ENCODE results near the gene OR2T11.
"Not testable (repeated sequence)": the region's sequence is repeated elsewhere in the genome, so short reads cannot be mapped to it uniquely, and the experiment has no call there.

Gene OR2T11

GRCh38 chr1:248640906-248641305 is 6.0 kb upstream of the OR2T11 start:
- H3K27ac ChIP-seq (ENCODE audit: low read depth, low read length); DNase-seq; H3K4me1 ChIP-seq (ENCODE audit: control insufficient read depth, low read depth, low read length); H4K5ac ChIP-seq (ENCODE audit: low read length); H2BK120ac ChIP-seq (ENCODE audit: low read depth, low read length); H3K4me3 ChIP-seq (ENCODE audit: low read length); H3K9ac ChIP-seq (ENCODE audit: low read length); H3K56ac ChIP-seq (ENCODE audit: low read length); H3K23ac ChIP-seq (ENCODE audit: low read length); H3K18ac ChIP-seq (ENCODE audit: low read length); H3K4me2 ChIP-seq (ENCODE audit: low read length); H3K36me3 ChIP-seq (ENCODE audit: control insufficient read depth, insufficient read depth, low read length); H3K4ac ChIP-seq (ENCODE audit: low read depth, low read length); H2BK5ac ChIP-seq (ENCODE audit: low read length); H3K79me2 ChIP-seq (ENCODE audit: control insufficient read depth, insufficient read depth, low read length); H4K8ac ChIP-seq (ENCODE audit: low read depth, low read length); H2AK5ac ChIP-seq (ENCODE audit: low read length); H2BK15ac ChIP-seq (replicated peaks; ENCODE audit: low read depth); H3K27me3 ChIP-seq (ENCODE audit: insufficient read depth, low read length, poor library complexity); H3K79me1 ChIP-seq (ENCODE audit: low read length): not testable (repeated sequence)
- no CpG with 5 or more reads among the region's 3 CpGs for WGBS (ENCODE audit: extremely low coverage, insufficient coverage, low lambda C conversion rate)

DNA sequence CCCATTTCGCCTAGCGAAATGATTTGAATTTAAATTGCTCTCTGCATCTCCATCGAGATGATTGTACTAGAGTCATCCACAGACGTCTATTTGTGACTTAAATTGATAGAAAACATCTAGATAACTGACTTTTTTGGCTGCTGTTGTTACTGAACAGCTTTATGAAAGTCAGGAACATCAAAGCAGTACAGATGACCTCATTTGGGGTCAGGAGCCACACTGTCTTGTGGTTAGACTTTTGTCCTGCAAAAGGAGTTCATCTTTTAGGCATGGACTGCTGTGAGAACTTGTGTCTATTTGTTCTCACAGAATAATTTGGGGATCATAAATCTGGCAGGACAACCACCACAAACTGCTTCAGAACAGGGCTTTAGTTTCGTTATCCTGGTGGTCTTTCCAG is 4.8 kb upstream of the OR2T11 start:
- H3K23ac ChIP-seq (ENCODE audit: low read length); H3K79me1 ChIP-seq (ENCODE audit: low read length); H2BK120ac ChIP-seq (ENCODE audit: low read depth, low read length); H3K4me1 ChIP-seq (ENCODE audit: control insufficient read depth, low read depth, low read length); H3K27me3 ChIP-seq (ENCODE audit: insufficient read depth, low read length, poor library complexity); H3K4ac ChIP-seq (ENCODE audit: low read depth, low read length); H3K18ac ChIP-seq (ENCODE audit: low read length); H3K9ac ChIP-seq (ENCODE audit: low read length); H3K36me3 ChIP-seq (ENCODE audit: control insufficient read depth, insufficient read depth, low read length); DNase-seq; H3K79me2 ChIP-seq (ENCODE audit: control insufficient read depth, insufficient read depth, low read length); H3K4me2 ChIP-seq (ENCODE audit: low read length); H4K5ac ChIP-seq (ENCODE audit: low read length); H2AK5ac ChIP-seq (ENCODE audit: low read length); H2BK15ac ChIP-seq (replicated peaks; ENCODE audit: low read depth); H3K4me3 ChIP-seq (ENCODE audit: low read length); H3K27ac ChIP-seq (ENCODE audit: low read depth, low read length); H2BK5ac ChIP-seq (ENCODE audit: low read length); H4K8ac ChIP-seq (ENCODE audit: low read depth, low read length); H3K56ac ChIP-seq (ENCODE audit: low read length): not testable (repeated sequence)
- WGBS (ENCODE audit: extremely low coverage, insufficient coverage, low lambda C conversion rate), result no CpG with 5 or more reads among the region's 5 CpGs

DNA sequence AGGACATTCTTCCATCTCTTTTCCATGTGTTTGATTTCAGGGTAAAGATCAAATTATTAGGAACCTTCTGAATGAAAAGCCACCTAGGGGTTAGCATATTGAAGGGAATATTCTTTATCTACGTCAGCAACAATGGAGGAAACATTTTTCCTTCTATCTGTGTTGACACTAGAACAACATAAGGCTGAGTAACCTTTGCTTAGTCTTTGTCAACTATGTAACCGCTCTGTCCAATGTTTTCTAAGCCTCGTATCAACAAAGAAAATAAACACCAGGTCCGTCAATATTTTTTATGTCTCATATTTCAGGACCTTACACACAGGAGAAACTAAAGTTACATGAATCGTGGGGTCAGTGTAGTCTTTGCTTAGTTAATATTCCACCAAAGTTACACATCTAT is 1.7 kb upstream of the OR2T11 start:
- H3K27me3 ChIP-seq (ENCODE audit: insufficient read depth, low read length, poor library complexity); DNase-seq; H3K79me2 ChIP-seq (ENCODE audit: control insufficient read depth, insufficient read depth, low read length); H2BK15ac ChIP-seq (replicated peaks; ENCODE audit: low read depth); H2BK120ac ChIP-seq (ENCODE audit: low read depth, low read length); H3K27ac ChIP-seq (ENCODE audit: low read depth, low read length); H2BK5ac ChIP-seq (ENCODE audit: low read length); H3K18ac ChIP-seq (ENCODE audit: low read length); H4K8ac ChIP-seq (ENCODE audit: low read depth, low read length); H3K4me1 ChIP-seq (ENCODE audit: control insufficient read depth, low read depth, low read length); H3K4ac ChIP-seq (ENCODE audit: low read depth, low read length); H3K23ac ChIP-seq (ENCODE audit: low read length); H3K56ac ChIP-seq (ENCODE audit: low read length); H3K4me3 ChIP-seq (ENCODE audit: low read length); H3K36me3 ChIP-seq (ENCODE audit: control insufficient read depth, insufficient read depth, low read length); H2AK5ac ChIP-seq (ENCODE audit: low read length); H3K9ac ChIP-seq (ENCODE audit: low read length); H3K79me1 ChIP-seq (ENCODE audit: low read length); H4K5ac ChIP-seq (ENCODE audit: low read length); H3K4me2 ChIP-seq (ENCODE audit: low read length): not testable (repeated sequence)
- WGBS (ENCODE audit: extremely low coverage, insufficient coverage, low lambda C conversion rate), result no CpG with 5 or more reads among the region's 5 CpGs

DNA sequence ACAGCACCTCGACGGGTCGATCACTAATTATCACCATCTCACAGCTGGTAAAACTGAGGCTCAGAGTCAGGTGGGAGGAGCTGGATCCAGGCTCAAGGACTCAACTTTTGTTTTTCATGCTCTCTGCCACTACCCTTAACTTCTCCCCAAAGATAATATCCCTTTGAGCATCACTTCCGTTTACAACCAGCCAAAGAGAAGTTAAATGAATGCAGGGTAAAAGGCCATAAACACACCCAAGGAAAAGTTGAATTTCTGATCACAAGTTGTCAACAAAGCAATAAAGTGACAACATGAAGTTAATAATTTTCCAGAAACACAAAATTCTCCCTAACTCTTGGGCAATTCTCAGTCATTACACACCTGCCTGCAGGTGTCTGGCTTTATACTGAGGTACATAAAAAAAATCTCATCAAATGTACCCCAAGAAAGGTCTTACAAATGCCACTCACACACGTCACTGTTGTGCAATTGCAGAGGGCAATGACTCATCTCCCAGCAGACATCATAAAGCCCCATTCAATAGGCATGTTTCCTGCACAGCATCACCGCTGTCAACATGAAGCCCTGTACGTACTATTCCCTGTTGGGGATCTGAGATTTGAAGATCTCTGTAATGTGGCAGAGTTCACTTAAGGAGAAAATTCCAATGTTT is 3.4 kb downstream of the OR2T11 start:
- no peak overlapping the region for H3K4ac ChIP-seq (ENCODE audit: low read depth, low read length)
- no peaks in the 10 kb centered on the region for H3K4me1 ChIP-seq (ENCODE audit: control insufficient read depth, low read depth, low read length)
- no peak overlapping the region for H3K23ac ChIP-seq (ENCODE audit: low read length)
- H3K36me3 ChIP-seq (ENCODE audit: control insufficient read depth, insufficient read depth, low read length), result no peaks in the 10 kb centered on the region
- H2BK15ac ChIP-seq (replicated peaks; ENCODE audit: low read depth), result no peak overlapping the region
- no peak overlapping the region for H3K18ac ChIP-seq (ENCODE audit: low read length)
- H2BK5ac ChIP-seq (ENCODE audit: low read length), result no peak overlapping the region
- H4K5ac ChIP-seq (ENCODE audit: low read length), result no peak overlapping the region
- no peak overlapping the region for H3K27ac ChIP-seq (ENCODE audit: low read depth, low read length)
- no CpG with 5 or more reads among the region's 7 CpGs for WGBS (ENCODE audit: extremely low coverage, insufficient coverage, low lambda C conversion rate)
- H3K79me2 ChIP-seq (ENCODE audit: control insufficient read depth, insufficient read depth, low read length), result no peaks in the 10 kb centered on the region
- H3K9ac ChIP-seq (ENCODE audit: low read length), result no peak overlapping the region
- no peak overlapping the region for H3K56ac ChIP-seq (ENCODE audit: low read length)
- no peak overlapping the region for H2BK120ac ChIP-seq (ENCODE audit: low read depth, low read length)
- H2AK5ac ChIP-seq (ENCODE audit: low read length), result no peak overlapping the region
- H3K4me2 ChIP-seq (ENCODE audit: low read length), result no peak overlapping the region
- no peak overlapping the region for H4K8ac ChIP-seq (ENCODE audit: low read depth, low read length)
- DNase-seq, result no peak
- H3K27me3 ChIP-seq (ENCODE audit: insufficient read depth, low read length, poor library complexity), result no peaks in the 10 kb centered on the region
- no peak overlapping the region for H3K4me3 ChIP-seq (ENCODE audit: low read length)
- H3K79me1 ChIP-seq (ENCODE audit: low read length), result no peaks in the 10 kb centered on the region

DNA sequence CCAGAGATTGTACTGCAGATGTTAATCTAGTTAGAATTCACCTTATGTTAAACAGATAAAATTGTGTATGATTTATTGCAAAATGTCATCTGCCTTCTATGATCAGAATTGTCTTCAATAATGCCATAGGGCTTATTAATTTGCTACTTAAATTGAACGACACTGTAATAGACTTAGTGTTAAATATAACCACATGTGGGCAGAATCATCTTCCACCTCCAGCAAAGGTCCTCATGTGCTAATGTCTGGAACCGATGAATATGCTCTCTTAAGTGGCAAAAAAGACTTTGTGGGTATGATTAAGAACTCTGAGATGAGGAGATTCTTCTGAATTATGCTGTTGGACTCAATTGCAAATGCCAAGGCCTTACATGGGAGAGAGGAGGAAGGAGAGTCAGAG is 4.3 kb downstream of the OR2T11 start:
- no CpG with 5 or more reads among the region's 2 CpGs for WGBS (ENCODE audit: extremely low coverage, insufficient coverage, low lambda C conversion rate)
- Histone ChIP-seq H3K36me3 (ENCODE audit: control insufficient read depth, insufficient read depth, low read length) (no peaks in the 10 kb centered on the region), H2AK5ac (ENCODE audit: low read length) (no peak overlapping the region), H3K4ac (ENCODE audit: low read depth, low read length) (no peak overlapping the region), H2BK120ac (ENCODE audit: low read depth, low read length) (no peak overlapping the region), H3K79me2 (ENCODE audit: control insufficient read depth, insufficient read depth, low read length) (no peaks in the 10 kb centered on the region), H3K79me1 (ENCODE audit: low read length) (no peaks in the 10 kb centered on the region), H3K27me3 (ENCODE audit: insufficient read depth, low read length, poor library complexity) (no peaks in the 10 kb centered on the region), H2BK5ac (ENCODE audit: low read length) (no peak overlapping the region), H3K56ac (ENCODE audit: low read length) (no peak overlapping the region), H3K27ac (ENCODE audit: low read depth, low read length) (no peak overlapping the region), H3K4me1 (ENCODE audit: control insufficient read depth, low read depth, low read length) (no peaks in the 10 kb centered on the region), H3K4me3 (ENCODE audit: low read length) (no peak overlapping the region), H4K5ac (ENCODE audit: low read length) (no peak overlapping the region), H3K23ac (ENCODE audit: low read length) (no peak overlapping the region), H3K9ac (ENCODE audit: low read length) (no peak overlapping the region), H3K18ac (ENCODE audit: low read length) (no peak overlapping the region), H2BK15ac (replicated peaks; ENCODE audit: low read depth) (no peak overlapping the region), H3K4me2 (ENCODE audit: low read length) (no peak overlapping the region), H4K8ac (ENCODE audit: low read depth, low read length) (no peak overlapping the region)
- no peak for DNase-seq
